Right kidney (tissue), 1 donor: ENCODE data around the gene MYADML2.

ENCODE experiments used
- DNase-seq: peaks from one replicate; pipeline ENCODE4 v3.0.0-alpha.2; 2016

MYADML2 gene

GRCh38 chr17:81978524-81979298, 31.7 kb upstream of the MYADML2 start:
- no peak for DNase-seq

GRCh38 chr17:81977211-81977808, 30.3 kb upstream of the MYADML2 start, which contains the start of gene ASPSCR1:
ASPSCR1 (plus strand) TSS chr17:81977629; CDS start chr17:81977647, 18 bp downstream.
- peak; percentile 92 for DNase-seq

- DNase-seq: peak; percentile 54
Measured at GRCh38 chr17:81976332-81977210, 29.5 kb upstream of the MYADML2 start.

GRCh38 chr17:81973432-81973831, 26.4 kb upstream of the MYADML2 start:
- DNase-seq: no peak

GRCh38 chr17:81968850-81969812, 22.1 kb upstream of the MYADML2 start:
- no peak for DNase-seq

- DNase-seq: no peak
Measured at GRCh38 chr17:81968396-81968745, 21.3 kb upstream of the MYADML2 start.

- peak; percentile 73 for DNase-seq
Measured at GRCh38 chr17:81967533-81968395, 20.7 kb upstream of the MYADML2 start.

GRCh38 chr17:81967244-81967532, 20.2 kb upstream of the MYADML2 start:
- DNase-seq: no peak

- peak; percentile 70 for DNase-seq
Measured at GRCh38 chr17:81966343-81967243, 19.6 kb upstream of the MYADML2 start.

- DNase-seq: no peak
Measured at GRCh38 chr17:81964081-81964849, 17.2 kb upstream of the MYADML2 start.

- no peak for DNase-seq
Measured at GRCh38 chr17:81962499-81963441, 15.7 kb upstream of the MYADML2 start.

- DNase-seq: peak; percentile 57
Measured at GRCh38 chr17:81961521-81962498, 14.8 kb upstream of the MYADML2 start.

- DNase-seq: no peak
Measured at GRCh38 chr17:81961087-81961511, 14.1 kb upstream of the MYADML2 start, which contains the start of gene NOTUM. NOTUM (minus strand) TSS chr17:81961187; CDS start chr17:81960909, 278 bp downstream.

GRCh38 chr17:81960130-81960958, 13.3 kb upstream of the MYADML2 start:
- DNase-seq: peak; percentile 64

- DNase-seq: peak; percentile 84
Measured at GRCh38 chr17:81959362-81960129, 12.5 kb upstream of the MYADML2 start.
